GM19043 (cell line): ENCODE results near the gene TRIM37.
A peak's percentile ranks its signal among the peaks of the same experiment; 100 is the strongest.

Experiments used
- ATAC-seq: cut with Tn5 transposase; IDR thresholded peaks from one replicate; pipeline ENCODE4 v1.9.1; 2021; ENCODE audit warnings: low read depth; ENCODE audit not compliant: unreplicated experiment

Gene TRIM37

DNA sequence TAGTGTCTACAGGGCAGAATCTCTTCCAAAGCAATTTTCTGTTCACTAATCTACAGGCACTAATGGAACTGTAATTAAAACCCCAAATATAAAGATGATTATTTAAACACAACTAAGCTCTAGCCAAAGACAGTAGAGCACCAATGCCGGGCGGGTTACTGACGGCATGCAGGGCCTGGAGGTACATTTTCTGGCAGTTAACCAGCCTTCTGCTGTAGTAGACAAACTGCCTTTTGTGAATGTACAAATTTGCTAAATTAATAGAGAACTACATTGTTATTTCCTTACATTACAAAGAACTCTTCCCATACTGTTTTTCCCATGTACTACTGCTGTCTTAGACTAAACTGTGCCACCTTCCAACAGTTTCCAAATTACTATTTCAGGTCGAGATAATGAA is 107.8 kb downstream of the TRIM37 start:
- ATAC-seq: no peak

- ATAC-seq: no peak
Measured at GRCh38 chr17:58997756-58998553, 108.7 kb downstream of the TRIM37 start.

- no peak for ATAC-seq
Measured at GRCh38 chr17:58996968-58997367, 109.7 kb downstream of the TRIM37 start.

GRCh38 chr17:58995247-58995940 is 111.3 kb downstream of the TRIM37 start:
- ATAC-seq: no peak

DNA sequence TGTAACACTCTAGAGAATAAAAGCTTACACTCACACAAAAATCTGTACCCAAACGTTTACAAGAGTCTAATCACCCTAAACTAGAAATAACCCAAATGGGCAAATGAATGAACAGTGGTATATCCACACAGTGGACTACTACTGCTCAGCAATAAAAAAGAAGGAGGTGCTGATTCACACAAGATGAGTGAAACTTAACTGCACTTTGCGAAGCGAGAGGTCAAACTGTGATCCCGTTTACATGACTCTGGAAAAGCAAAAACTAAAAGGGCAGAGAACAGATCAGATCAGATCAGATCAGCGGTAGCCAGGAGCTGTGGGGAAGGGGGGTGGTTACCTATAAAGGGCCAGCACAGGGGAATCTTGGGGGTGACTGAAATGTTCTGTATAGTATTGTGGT is 113.4 kb downstream of the TRIM37 start:
- no peak for ATAC-seq

- ATAC-seq: peak; percentile 53
Measured at GRCh38 chr17:58991718-58992331, 114.9 kb downstream of the TRIM37 start.

- ATAC-seq: no peak
Measured at GRCh38 chr17:58989629-58990028, 117.1 kb downstream of the TRIM37 start.

DNA sequence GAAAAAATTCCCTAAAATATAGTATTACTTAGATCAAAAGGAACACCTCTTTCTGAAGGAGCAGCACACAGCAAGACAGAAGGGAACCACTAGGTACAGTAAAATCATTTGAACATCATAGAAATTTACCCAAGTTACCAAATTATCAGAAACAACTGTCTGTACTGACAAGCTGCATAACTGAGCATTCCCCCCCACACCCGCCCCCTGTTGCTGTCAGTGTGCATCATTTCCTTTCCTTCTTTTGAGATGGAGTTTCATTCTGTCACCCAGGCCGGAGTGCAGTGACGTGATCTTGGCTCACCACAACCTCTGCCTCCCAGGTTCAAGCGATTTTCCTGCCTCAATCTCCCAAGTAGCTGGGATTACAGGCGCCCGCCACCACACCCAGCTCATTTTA is 120.7 kb downstream of the TRIM37 start:
- no peak for ATAC-seq

DNA sequence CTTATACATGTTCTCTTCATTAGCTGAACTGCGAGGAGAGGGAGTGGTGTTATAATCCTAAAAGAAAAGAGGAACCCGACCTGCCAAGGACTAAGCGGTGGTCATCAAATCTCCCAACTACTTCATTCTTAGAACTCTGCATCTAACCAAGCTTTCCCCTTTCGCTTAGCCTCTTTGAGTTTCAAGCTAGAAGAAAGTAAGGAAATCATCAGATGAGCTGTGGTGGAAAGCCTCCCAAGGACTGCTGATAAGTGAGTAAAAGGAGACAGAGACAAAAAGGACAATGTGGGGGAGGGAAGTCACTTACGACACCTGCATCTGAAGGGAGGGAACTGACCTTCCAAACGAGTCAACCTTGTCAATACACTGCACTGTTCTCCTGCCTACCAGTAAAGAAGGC is 121.3 kb downstream of the TRIM37 start:
- ATAC-seq: no peak

- ATAC-seq: no peak
Measured at GRCh38 chr17:58982626-58983025, 124.1 kb downstream of the TRIM37 start.

DNA sequence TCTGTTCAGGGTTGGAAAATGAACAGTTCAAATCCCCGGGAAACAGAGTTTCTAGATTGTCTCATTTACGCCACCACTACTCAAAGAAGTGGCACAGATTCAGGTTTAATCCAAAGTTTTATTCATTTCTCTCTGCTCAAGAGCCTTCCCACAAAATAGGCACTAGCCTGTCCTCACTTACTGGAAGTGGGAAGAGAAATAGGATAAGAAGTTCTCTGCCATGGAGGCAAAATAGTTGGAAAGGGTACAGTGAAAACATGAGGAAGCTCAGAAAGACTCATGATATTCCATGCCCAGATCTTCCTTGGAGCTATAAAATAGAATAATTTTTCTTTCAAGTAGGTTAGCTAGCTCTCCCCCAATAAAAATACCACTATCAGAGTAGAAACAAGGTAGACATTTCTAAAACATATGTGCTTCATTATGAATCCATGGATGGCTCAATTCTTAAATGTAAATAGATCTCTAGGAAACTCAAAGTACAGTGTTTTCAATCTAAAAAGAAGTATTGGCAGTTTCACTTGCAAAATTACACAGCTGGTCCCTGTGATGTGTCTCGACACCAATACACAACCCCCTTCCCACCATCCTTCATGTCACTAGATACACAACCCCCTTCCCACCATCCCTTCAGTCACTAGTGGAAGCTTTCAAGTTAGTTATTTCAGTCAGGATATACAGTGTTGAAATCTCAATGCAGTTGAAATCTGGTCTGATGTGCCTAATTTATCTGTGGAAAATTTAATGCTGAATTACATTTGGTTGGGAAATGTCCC is 125.8 kb downstream of the TRIM37 start:
- no peak for ATAC-seq

DNA sequence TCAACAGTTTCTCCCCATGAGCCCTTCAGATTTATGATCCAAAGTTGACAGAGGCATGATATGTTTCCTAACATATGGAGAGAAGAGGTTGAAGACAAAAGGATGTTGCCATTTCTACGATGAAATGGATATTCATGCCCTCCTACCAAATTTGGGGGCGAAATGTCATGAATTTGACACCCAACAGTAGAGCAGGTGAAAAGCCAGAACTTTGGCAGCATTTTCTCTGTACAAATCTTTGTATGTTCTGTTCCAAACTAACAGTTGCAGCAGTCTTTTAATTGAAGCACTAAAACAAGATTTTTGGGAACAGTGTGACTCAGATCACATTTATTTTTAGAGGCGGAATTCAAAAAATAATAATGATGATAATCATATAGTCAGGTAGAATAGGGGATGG is 130.1 kb downstream of the TRIM37 start:
- no peak for ATAC-seq

- ATAC-seq: no peak
Measured at GRCh38 chr17:58974354-58974753, 132.3 kb downstream of the TRIM37 start.

DNA sequence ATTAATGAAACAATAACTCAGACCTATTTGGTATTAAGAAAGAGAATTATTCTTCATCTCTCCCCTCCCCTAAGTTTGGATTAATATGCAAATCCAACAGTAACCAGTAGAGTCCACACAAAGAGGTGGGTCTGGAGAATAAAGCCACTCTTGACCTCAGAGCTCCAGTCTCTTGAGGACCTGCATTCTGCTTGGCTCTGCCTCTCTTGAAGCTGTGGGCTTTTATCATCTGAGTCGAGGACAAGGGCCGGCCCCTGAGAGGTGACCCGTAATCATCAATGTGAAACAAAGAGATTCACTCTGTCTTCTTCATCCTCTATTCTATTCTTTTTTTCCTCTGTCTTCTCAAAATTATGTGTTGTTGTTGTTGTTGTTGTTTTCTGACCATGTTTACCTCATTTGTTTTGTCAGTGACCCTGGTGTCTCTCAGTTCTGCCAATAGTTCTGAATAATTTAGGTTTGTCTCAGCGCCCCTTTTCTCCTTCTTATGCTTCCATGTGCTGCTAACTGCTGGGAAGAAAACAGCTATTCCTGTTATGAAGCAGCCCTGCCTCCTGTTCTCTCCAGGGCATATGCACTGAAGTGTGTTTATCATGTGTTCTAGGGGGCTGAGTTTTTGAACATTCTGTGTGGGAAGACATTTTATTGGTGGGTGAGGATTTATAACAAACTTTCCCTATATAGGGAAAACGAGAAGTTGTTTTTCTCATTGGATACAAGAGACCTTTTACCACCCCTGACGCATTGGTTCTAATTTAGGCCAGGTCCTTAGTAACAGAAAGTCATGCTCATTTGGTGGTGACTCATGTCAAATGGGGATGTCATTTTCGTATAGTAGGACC is 135.8 kb downstream of the TRIM37 start:
- no peak for ATAC-seq

DNA sequence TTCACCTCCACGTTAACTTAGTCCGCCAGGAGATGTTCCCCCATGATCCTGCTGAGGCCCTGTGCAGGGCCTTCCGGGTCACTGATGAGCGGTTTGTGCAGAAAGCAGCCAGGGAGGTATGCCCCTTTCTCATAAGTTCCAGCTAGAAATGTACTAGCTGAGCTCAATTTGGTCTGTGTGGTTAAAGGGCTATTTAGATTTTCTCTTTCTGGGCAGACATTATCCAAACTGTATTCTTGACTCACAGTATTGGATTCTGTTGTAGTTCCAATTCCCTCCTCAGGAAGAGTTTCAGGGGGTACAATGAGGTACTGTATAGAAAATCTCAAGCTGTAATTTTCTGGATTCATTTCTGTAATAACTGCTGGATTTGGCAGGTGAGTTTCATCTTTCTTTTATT is 137.1 kb downstream of the TRIM37 start:
- no peak for ATAC-seq

GRCh38 chr17:58969156-58969555 is 137.5 kb downstream of the TRIM37 start:
- no peak for ATAC-seq

DNA sequence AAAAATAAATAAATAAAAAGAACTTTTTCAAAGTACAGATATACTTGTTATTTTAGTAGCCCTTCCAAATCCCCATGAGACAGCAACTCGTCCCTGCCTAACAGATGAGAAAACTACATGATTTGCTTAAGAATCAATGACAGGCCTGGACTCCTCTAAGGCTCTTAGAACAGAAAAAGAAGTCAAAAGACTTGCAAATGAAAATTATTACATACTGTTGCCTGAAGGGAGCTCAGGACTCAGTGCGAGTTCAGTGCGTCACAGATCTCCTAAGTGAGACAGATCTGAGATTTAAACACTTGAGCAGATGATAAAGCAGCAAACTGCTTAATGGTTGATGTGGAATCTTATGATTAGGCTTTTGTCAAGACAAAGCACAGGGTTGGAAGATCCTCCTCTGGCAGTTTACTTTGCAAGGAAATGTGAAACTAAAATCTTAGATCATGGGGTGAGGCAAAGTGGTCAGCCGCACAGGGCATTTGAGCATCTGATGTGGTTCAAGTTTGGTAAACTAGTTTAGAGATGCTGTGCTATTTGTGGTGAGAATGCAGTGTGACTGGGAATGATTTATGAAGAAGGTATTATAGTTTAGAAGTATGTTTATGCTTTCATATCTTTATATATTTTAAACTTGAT is 138.1 kb downstream of the TRIM37 start:
- no peak for ATAC-seq

- ATAC-seq: no peak
Measured at GRCh38 chr17:58966208-58966607, 140.5 kb downstream of the TRIM37 start.

- ATAC-seq: no peak
Measured at GRCh38 chr17:58965221-58965620, 141.5 kb downstream of the TRIM37 start.

DNA sequence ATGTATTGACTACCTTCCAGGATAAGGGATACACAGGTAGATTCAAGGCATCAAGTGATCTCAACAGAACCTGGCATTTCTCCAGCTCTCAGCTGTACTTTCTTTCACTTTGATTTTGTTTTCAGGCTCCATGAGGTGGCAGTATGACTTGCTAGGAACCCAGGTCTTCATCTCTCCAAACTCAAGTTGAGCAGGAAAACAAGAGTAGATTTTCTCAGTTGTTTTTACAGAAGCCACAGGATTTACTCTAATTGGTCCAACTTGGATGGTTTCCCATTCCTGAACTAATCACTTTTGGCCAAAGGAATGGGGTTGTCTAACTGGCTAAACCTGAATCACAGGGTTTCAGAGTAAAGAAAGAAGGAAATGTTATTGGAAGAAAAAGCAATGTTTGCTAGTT is 146.6 kb downstream of the TRIM37 start:
- no peak for ATAC-seq
